VCaP (cell line): ENCODE results near the gene SUMF1.

Experiments used
- H3K27ac ChIP-seq: fragments of 450-650 bp; 2 replicates; pipeline ENCODE4 v1.5.1; 2017
- CTCF ChIP-seq: fragments of 450-650 bp; conservative IDR thresholded peaks from 2 replicates; pipeline ENCODE4 v1.5.1; 2017; ENCODE audit warnings: mild to moderate bottlenecking, moderate library complexity

The SUMF1 gene

GRCh38 chr3:4343258-4343657, 123.8 kb downstream of the SUMF1 start:
- no peak for TF ChIP-seq CTCF
- no peak overlapping the region for H3K27ac ChIP-seq

GRCh38 chr3:4341336-4341675, 125.8 kb downstream of the SUMF1 start:
- no peak for TF ChIP-seq CTCF

GRCh38 chr3:4340411-4341335, 126.4 kb downstream of the SUMF1 start:
- no peak overlapping the region for H3K27ac ChIP-seq
- no peak for TF ChIP-seq CTCF

More at GRCh38 chr3:4341336-4341675, 125.8 kb downstream of the SUMF1 start:
- no peak overlapping the region for H3K27ac ChIP-seq

- no peak overlapping the region for H3K27ac ChIP-seq
- TF ChIP-seq CTCF = no peak
Observed at GRCh38 chr3:4340077-4340410, 127.0 kb downstream of the SUMF1 start.

- H3K27ac ChIP-seq = no peak overlapping the region
- TF ChIP-seq CTCF = no peak
Observed at GRCh38 chr3:4338751-4339150, 128.3 kb downstream of the SUMF1 start.

- H3K27ac ChIP-seq = no peak overlapping the region
- TF ChIP-seq CTCF = no peak
Observed at GRCh38 chr3:4336850-4337546, 130.1 kb downstream of the SUMF1 start.

GRCh38 chr3:4335840-4336562, 131.1 kb downstream of the SUMF1 start:
- H3K27ac ChIP-seq = no peak overlapping the region
- no peak for TF ChIP-seq CTCF
